OCI-LY7 (cell line): ENCODE measurements around the gene CRYZ. TPM values are rescaled to one million over a fixed set of nuclear protein-coding genes. Genes with fewer than 3 reads are reported as not detected.
A peak's percentile ranks its signal among the peaks of the same experiment; 100 is the strongest.

ENCODE experiments used
- BruUV-seq: library from RNA; stranded (reverse); fragments of 400-500 nt; replicated peaks from 2 replicates; lab custom pipeline; 2021; lab: Mats Ljungman, UMichigan
- CTCF ChIA-PET: fragments of 300-600 bp; sonication (Branson Sonifier 250); formaldehyde crosslinking; loops from one replicate; lab custom pipeline; 2022; ENCODE audit warnings: antibody characterized with exemption; ENCODE audit not compliant: unreplicated experiment; lab: Charles Lee
- POLR2A ChIA-PET: fragments of 300-600 bp; sonication (Branson Sonifier 250); formaldehyde crosslinking; loops from one replicate; lab custom pipeline; 2022; ENCODE audit warnings: antibody characterized with exemption; lab: Charles Lee
- DNase-seq: peaks from one replicate; pipeline ENCODE4 v3.0.0-alpha.2; 2015; ENCODE audit warnings: low spot score
- H2AFZ ChIP-seq: fragments of 200-600 bp; sonication (generic), shearing (Covaris generic); 2 replicates; pipeline ENCODE4 v1.6.1; 2014; ENCODE audit warnings: mild to moderate bottlenecking, antibody characterized with exemption, low read length, moderate library complexity
- H3K27ac ChIP-seq: fragments of 200-600 bp; sonication (generic); 2 replicates; pipeline ENCODE4 v1.5.1; 2014; ENCODE audit warnings: mixed run types, low read depth, mild to moderate bottlenecking, moderate library complexity, low read length, inconsistent platforms; ENCODE audit not compliant: poor library complexity, severe bottlenecking
- H3K36me3 ChIP-seq: fragments of 200-600 bp; sonication (generic); 2 replicates; pipeline ENCODE4 v1.6.1; 2014; ENCODE audit warnings: mild to moderate bottlenecking, antibody characterized with exemption, low read length, moderate library complexity, mixed read lengths; ENCODE audit not compliant: insufficient read depth
- H3K4me1 ChIP-seq: fragments of 200-600 bp; sonication (generic); 2 replicates; pipeline ENCODE4 v1.5.1; 2014; ENCODE audit warnings: mild to moderate bottlenecking, low read length; ENCODE audit not compliant: insufficient read depth, poor library complexity, severe bottlenecking
- H3K4me2 ChIP-seq: fragments of 200-600 bp; sonication (generic); 2 replicates; pipeline ENCODE4 v1.6.1; 2014; ENCODE audit warnings: mild to moderate bottlenecking, low read length
- H3K4me3 ChIP-seq: fragments of 200-600 bp; sonication (generic); 2 replicates; pipeline ENCODE4 v1.5.1; 2014; ENCODE audit warnings: mild to moderate bottlenecking, low read depth, low read length; ENCODE audit not compliant: poor library complexity, severe bottlenecking
- H3K79me2 ChIP-seq: fragments of 200-600 bp; sonication (generic); 2 replicates; pipeline ENCODE4 v1.6.1; 2016; ENCODE audit warnings: low read depth, mild to moderate bottlenecking, low read length, moderate library complexity, mixed read lengths; ENCODE audit not compliant: insufficient read depth
- H3K9me2 ChIP-seq: fragments of 200-600 bp; sonication (generic); 2 replicates; pipeline ENCODE4 v1.6.1; 2016; ENCODE audit warnings: mild to moderate bottlenecking, low read length, mixed read lengths; ENCODE audit not compliant: insufficient read depth
- H3K9me3 ChIP-seq: fragments of 200-600 bp; sonication (generic); 2 replicates; pipeline ENCODE4 v1.6.1; 2014; ENCODE audit warnings: mild to moderate bottlenecking, mixed run types, low read length, mixed read lengths
- H4K20me1 ChIP-seq: fragments of 200-600 bp; sonication (generic); 2 replicates; pipeline ENCODE4 v1.6.1; 2014; ENCODE audit warnings: mild to moderate bottlenecking, antibody characterized with exemption, low read length, moderate library complexity, mixed read lengths; ENCODE audit not compliant: insufficient read depth
- EZH2phosphoT487 ChIP-seq: fragments of 200-600 bp; sonication (generic); IDR thresholded peaks from 2 replicates; pipeline ENCODE4 v1.6.1; 2018; ENCODE audit warnings: low read depth, borderline replicate concordance, mild to moderate bottlenecking, mixed run types, antibody characterized with exemption, low read length, moderate library complexity, mixed read lengths
- intact Hi-C: fragments of 100-400 bp; cut with micrococcal nuclease; formaldehyde crosslinking; loops from one replicate; pipeline ENCODE4 v1.10.0; 2022; ENCODE audit not compliant: unreplicated experiment
- total RNA-seq, 2 experiments: library from RNA; depleted of rRNA in 1 of 2; stranded (reverse); fragments of >200 nt in 1 of 2; shearing (Covaris generic) in 1 of 2; gene quantifications; 2 replicates each; pipeline ENCODE4 v1.2.3, GENCODE V29; 2014 to 2022
- TF ChIP-seq, protein P1 (sequence below): fragments of 200-600 bp; sonication (generic); conservative IDR thresholded peaks from 2 replicates; pipeline ENCODE4 v1.5.1; 2014; ENCODE audit warnings: mild to moderate bottlenecking, antibody characterized with exemption, low read length, moderate library complexity, mixed read lengths

CRYZ gene
- total RNA-seq, 2 experiments from 2014 or later, result 27.8 to 39.0 TPM

DNA sequence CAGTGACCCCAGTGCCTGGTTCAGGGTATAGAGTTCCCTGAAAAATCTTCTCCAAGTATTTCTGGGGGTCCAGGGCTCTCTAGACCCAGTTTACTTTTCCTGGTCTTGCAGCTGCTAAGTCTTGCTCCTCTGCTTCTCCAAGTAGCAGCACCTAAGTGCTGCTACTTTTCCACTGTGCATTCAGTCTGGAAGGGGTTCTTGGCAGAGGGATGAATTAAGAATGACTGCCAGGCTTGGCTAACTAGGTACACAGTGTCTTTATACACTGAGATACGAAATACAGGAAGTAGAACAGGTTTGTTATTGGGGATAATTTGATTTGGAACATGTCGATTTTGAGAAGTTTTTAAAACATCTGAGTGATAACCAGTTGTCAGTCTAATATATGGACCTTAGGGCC, 35.0 kb downstream of the CRYZ start:
- Histone ChIP-seq H3K4me3 (no peak overlapping the region), H3K4me1 (peaks cover 18% of the 10 kb centered on the region), H3K36me3 (no peaks in the 10 kb centered on the region), H3K9me3 (no peaks in the 10 kb centered on the region), H3K27ac (no peak overlapping the region), H4K20me1 (no peaks in the 10 kb centered on the region), H3K79me2 (no peaks in the 10 kb centered on the region), H3K4me2 (peak overlapping the region; percentile 29; the same call in 1 of the 2 replicates), H3K9me2 (no peaks in the 10 kb centered on the region), H2AFZ (no peak overlapping the region; the same call in 1 of the 2 replicates)
- DNase-seq, result no peak
- BruUV-seq, result no TSS peak
- POLR2A ChIA-PET, result interaction anchor here (0.7 kb wide), 1 partner anchor 1042 kb away, joined by 3 read pairs; no protein-coding TSS in a partner anchor
- intact Hi-C loops, result loop anchor here (10.0 kb wide), 1 partner anchor 853 kb away; no protein-coding TSS in a partner anchor
- TF ChIP-seq, protein P1, sequence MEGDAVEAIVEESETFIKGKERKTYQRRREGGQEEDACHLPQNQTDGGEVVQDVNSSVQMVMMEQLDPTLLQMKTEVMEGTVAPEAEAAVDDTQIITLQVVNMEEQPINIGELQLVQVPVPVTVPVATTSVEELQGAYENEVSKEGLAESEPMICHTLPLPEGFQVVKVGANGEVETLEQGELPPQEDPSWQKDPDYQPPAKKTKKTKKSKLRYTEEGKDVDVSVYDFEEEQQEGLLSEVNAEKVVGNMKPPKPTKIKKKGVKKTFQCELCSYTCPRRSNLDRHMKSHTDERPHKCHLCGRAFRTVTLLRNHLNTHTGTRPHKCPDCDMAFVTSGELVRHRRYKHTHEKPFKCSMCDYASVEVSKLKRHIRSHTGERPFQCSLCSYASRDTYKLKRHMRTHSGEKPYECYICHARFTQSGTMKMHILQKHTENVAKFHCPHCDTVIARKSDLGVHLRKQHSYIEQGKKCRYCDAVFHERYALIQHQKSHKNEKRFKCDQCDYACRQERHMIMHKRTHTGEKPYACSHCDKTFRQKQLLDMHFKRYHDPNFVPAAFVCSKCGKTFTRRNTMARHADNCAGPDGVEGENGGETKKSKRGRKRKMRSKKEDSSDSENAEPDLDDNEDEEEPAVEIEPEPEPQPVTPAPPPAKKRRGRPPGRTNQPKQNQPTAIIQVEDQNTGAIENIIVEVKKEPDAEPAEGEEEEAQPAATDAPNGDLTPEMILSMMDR, result no peak
- TF ChIP-seq EZH2phosphoT487, result no peak
- CTCF ChIA-PET, result no interaction called here

DNA sequence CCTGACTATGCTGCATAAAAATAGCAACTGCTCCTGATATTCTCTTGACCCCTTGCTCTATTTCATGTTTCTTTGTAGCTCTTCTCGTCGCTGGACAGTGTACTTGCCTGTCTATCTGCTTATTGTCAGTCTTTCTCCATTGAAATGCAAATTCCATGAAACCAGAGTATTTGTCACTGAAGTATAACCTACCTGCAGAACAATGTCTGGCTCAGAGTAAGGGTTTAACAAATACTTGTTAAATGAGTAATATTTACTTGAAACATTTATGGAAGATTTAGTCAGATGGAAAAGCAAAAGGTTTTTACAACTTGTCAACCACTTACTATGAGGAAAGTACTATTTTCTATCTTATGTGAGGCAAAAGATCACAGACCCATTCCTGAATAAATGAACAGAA, 39.4 kb downstream of the CRYZ start:
- CTCF ChIA-PET, result no interaction called here
- TF ChIP-seq, protein P1, result no peak
- TF ChIP-seq EZH2phosphoT487, result no peak

DNA sequence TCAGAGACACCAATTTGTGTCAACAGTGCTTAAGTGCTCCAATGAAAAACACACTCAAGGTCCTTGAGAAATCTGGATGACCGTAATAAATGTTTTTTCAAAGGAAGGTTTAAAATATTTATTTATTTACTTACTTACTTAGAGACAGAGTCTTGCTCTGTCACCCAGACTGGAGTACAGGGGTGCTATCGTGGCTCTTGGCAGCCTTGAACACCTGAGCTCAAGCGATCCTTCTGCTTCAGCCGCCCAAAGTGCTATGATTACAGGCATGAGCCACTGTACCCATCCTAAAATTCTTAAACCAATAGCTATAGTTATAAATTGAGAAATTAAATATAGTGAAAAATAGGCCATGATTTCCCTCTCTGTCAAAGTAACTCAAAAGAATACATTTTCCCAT, 41.9 kb downstream of the CRYZ start:
- CTCF ChIA-PET, result no interaction called here
- DNase-seq, result no peak
- no peak overlapping the region for H2AFZ ChIP-seq

More for the DNA sequence above, 39.4 kb downstream of the CRYZ start:
- H3K27ac ChIP-seq, result no peak overlapping the region
- peaks cover 10% of the 10 kb centered on the region for H3K4me1 ChIP-seq
- H3K4me2 ChIP-seq, result no peak overlapping the region
- H2AFZ ChIP-seq, result no peak overlapping the region
- no peaks in the 10 kb centered on the region for H3K79me2 ChIP-seq
- DNase-seq, result no peak
- H3K36me3 ChIP-seq, result no peaks in the 10 kb centered on the region
- H3K9me3 ChIP-seq, result no peaks in the 10 kb centered on the region
- no TSS peak for BruUV-seq
- intact Hi-C loops, result loop anchor here (10.0 kb wide), 1 partner anchor 849 kb away; no protein-coding TSS in a partner anchor
- no peaks in the 10 kb centered on the region for H3K9me2 ChIP-seq
- H4K20me1 ChIP-seq, result no peaks in the 10 kb centered on the region
- POLR2A ChIA-PET, result no interaction called here
- H3K4me3 ChIP-seq, result no peak overlapping the region

More for the DNA sequence above, 41.9 kb downstream of the CRYZ start:
- Histone ChIP-seq H4K20me1 (no peaks in the 10 kb centered on the region), H3K79me2 (no peaks in the 10 kb centered on the region), H3K4me2 (no peak overlapping the region), H3K27ac (no peak overlapping the region), H3K36me3 (no peaks in the 10 kb centered on the region), H3K9me3 (no peaks in the 10 kb centered on the region), H3K4me1 (no peaks in the 10 kb centered on the region), H3K9me2 (no peaks in the 10 kb centered on the region), H3K4me3 (no peak overlapping the region)
- POLR2A ChIA-PET, result interaction anchor here (1.1 kb wide), 1 partner anchor 11 kb away, joined by 3 read pairs; no protein-coding TSS in a partner anchor
- no TSS peak for BruUV-seq
- intact Hi-C loops, result loop anchor here (10.0 kb wide), 1 partner anchor 846 kb away; no protein-coding TSS in a partner anchor
- TF ChIP-seq EZH2phosphoT487, result no peak
- TF ChIP-seq, protein P1, result no peak
